ENCODE data around the gene CDH13.

- TF ChIP-seq CTCF (IDR thresholded peaks at IDR 0.05) (peak in 3 of 6 experiments; percentile 21 to 28 (median 26)), POLR2A (IDR thresholded peaks at IDR 0.05) (no peak)
Measured at GRCh38 chr16:83068686-83069085, 441.9 kb downstream of the CDH13 start.

Measured in adrenal gland (tissue), 5 donors.